Testis (tissue), 3 donors: ENCODE data around the gene BCAS3. TPM values are rescaled to one million over a fixed set of nuclear protein-coding genes. Genes with fewer than 3 reads are reported as not detected.

Source experiments
- DNase-seq: peaks from one replicate; pipeline ENCODE4 v3.0.0-alpha.2; 2019
- H3K27ac ChIP-seq, 2 donors: fragments of 200-600 bp; sonication (generic); one replicate each; pipeline ENCODE4 v1.5.1; 2019
- H3K27me3 ChIP-seq: fragments of 200-600 bp; sonication (generic); one replicate; pipeline ENCODE4 v1.5.1; 2019
- H3K36me3 ChIP-seq: fragments of 200-600 bp; sonication (generic); one replicate; pipeline ENCODE4 v1.5.1; 2017; ENCODE audit warnings: low read depth; ENCODE audit errors: missing control alignments
- H3K4me1 ChIP-seq: fragments of 200-600 bp; sonication (generic); one replicate; pipeline ENCODE4 v1.5.1; 2019
- H3K4me3 ChIP-seq, 2 donors: fragments of 200-600 bp; sonication (generic); one replicate each; pipeline ENCODE4 v1.5.1; 2017 to 2019
- H3K9me3 ChIP-seq: fragments of 200-600 bp; sonication (generic); one replicate; pipeline ENCODE4 v1.5.1; 2017
- CTCF ChIP-seq, 3 experiments: fragments of 450-650 bp in 2 of 3; fragments of 200-600 bp in 1 of 3; sonication (generic) in 1 of 3; IDR thresholded peaks; one replicate each; pipeline ENCODE4 v1.5.1; 2016 to 2019; ENCODE audit warnings: antibody characterized with exemption in 3 of 3, mild to moderate bottlenecking in 2 of 3, moderate library complexity in 1 of 3
- POLR2A ChIP-seq: fragments of 450-650 bp; IDR thresholded peaks from one replicate; pipeline ENCODE4 v1.6.1; 2017; ENCODE audit warnings: antibody characterized with exemption, mild to moderate bottlenecking, moderate library complexity
- WGBS, 2 donors: methylation state at CpG; one replicate each; pipeline ENCODE4 v1.1.5; 2018; 5-methylcytosine and 5-hydroxymethylcytosine counted together
- intact Hi-C: fragments of 100-400 bp; cut with DNase I; formaldehyde crosslinking; loops from one replicate; pipeline ENCODE4 v1.15.1; 2023; ENCODE audit warnings: low total_unique reads
- polyA plus RNA-seq: library from polyadenylated mRNA; stranded (reverse); fragments of 350-450 nt; fragmentation: Illumina TruSeq; extraction: RNeasy Lipid Tissue Mini Kit (QIAGEN cat#74804); gene quantifications from one replicate; pipeline ENCODE4 v1.2.3, GENCODE V29; 2014; ENCODE audit warnings: low read depth, low replicate concordance; ENCODE audit not compliant: insufficient read depth
- total RNA-seq, 2 donors: library from RNA; depleted of rRNA; stranded (reverse); fragments of >200 nt; gene quantifications; one replicate each; pipeline ENCODE4 v1.2.3, GENCODE V29; 2016

Gene BCAS3
- total and polyA plus RNA-seq, 3 donors from 2014 or later: 54.8 to 96.7 (median 73.0) TPM

GRCh38 chr17:61340431-61341209 lies 663.0 kb downstream of the BCAS3 start:
- intact Hi-C loops: no loop called here
- Histone ChIP-seq H3K4me1 (peaks cover 22% of the 10 kb centered on the region), H3K27me3 (no peaks in the 10 kb centered on the region), H3K9me3 (no peaks in the 10 kb centered on the region), H3K36me3 (no peaks in the 10 kb centered on the region), H3K27ac (no peak overlapping the region), H3K4me3 (no peak overlapping the region)
- TF ChIP-seq CTCF (IDR thresholded peaks at IDR 0.05) (no peak), POLR2A (no peak)
- DNase-seq: no peak
- WGBS, 2 donors: 81 to 86% methylated on average over 13 of the region's 13 CpGs

GRCh38 chr17:61343576-61343975 lies 665.9 kb downstream of the BCAS3 start:
- H3K36me3 ChIP-seq: no peaks in the 10 kb centered on the region
- no peak for DNase-seq
- TF ChIP-seq POLR2A (no peak), CTCF (IDR thresholded peaks at IDR 0.05) (no peak)
- no peak overlapping the region for H3K27ac ChIP-seq
- WGBS, 2 donors: 69 to 79% methylated on average over 6 of the region's 6 CpGs
- H3K4me1 ChIP-seq: peaks cover under 1% of the 10 kb centered on the region
- no peaks in the 10 kb centered on the region for H3K9me3 ChIP-seq
- no peak overlapping the region for H3K4me3 ChIP-seq
- intact Hi-C loops: no loop called here
- H3K27me3 ChIP-seq: no peaks in the 10 kb centered on the region

- no peaks in the 10 kb centered on the region for H3K4me1 ChIP-seq
- no peaks in the 10 kb centered on the region for H3K36me3 ChIP-seq
- no peaks in the 10 kb centered on the region for H3K9me3 ChIP-seq
- no peak for DNase-seq
- no peak overlapping the region for H3K27ac ChIP-seq
- no peaks in the 10 kb centered on the region for H3K27me3 ChIP-seq
- TF ChIP-seq CTCF (IDR thresholded peaks at IDR 0.05) (no peak), POLR2A (no peak)
- intact Hi-C loops: no loop called here
- no peak overlapping the region for H3K4me3 ChIP-seq
- 89 to 90% methylated on average over 6 of the region's 6 CpGs for WGBS, 2 donors
Measured at GRCh38 chr17:61345061-61345460, 667.4 kb downstream of the BCAS3 start.

- WGBS, 2 donors: 91 to 96% methylated on average over 7 of the region's 7 CpGs
- H3K9me3 ChIP-seq: no peaks in the 10 kb centered on the region
- no peak overlapping the region for H3K27ac ChIP-seq
- H3K27me3 ChIP-seq: no peaks in the 10 kb centered on the region
- no peaks in the 10 kb centered on the region for H3K36me3 ChIP-seq
- intact Hi-C loops: no loop called here
- no peaks in the 10 kb centered on the region for H3K4me1 ChIP-seq
- TF ChIP-seq CTCF (IDR thresholded peaks at IDR 0.05): no peak
- TF ChIP-seq POLR2A: no peak
- H3K4me3 ChIP-seq: no peak overlapping the region
- DNase-seq: no peak
Measured at GRCh38 chr17:61345825-61346666, 668.4 kb downstream of the BCAS3 start.
